IMR-90 (cell line): ENCODE measurements around the gene CMSS1. TPM values are rescaled to one million over a fixed set of nuclear protein-coding genes. Genes with fewer than 3 reads are reported as not detected.

Experiments
- ATAC-seq: fragments of 200-7000 bp; cut with Tn5 transposase; 2 replicates; pipeline ENCODE4 v1.9.1; 2020; ENCODE audit warnings: low read depth, mild to moderate bottlenecking, moderate library complexity
- BruUV-seq: library from RNA; stranded (reverse); fragments of 400-500 nt; replicated peaks from 2 replicates; lab custom pipeline; 2021; lab: Mats Ljungman, UMichigan
- CTCF ChIA-PET: fragments of 300-600 bp; formaldehyde crosslinking; extraction: SDS; loops from one replicate; lab custom pipeline; 2021; ENCODE audit warnings: antibody characterized with exemption; lab: Yijun Ruan, JAX
- POLR2A ChIA-PET: fragments of 300-600 bp; sonication (Branson Sonifier 250); formaldehyde crosslinking; loops from one replicate; lab custom pipeline; 2022; ENCODE audit warnings: antibody characterized with exemption; ENCODE audit not compliant: unreplicated experiment; lab: Charles Lee
- DNase-seq: peaks from one replicate; pipeline ENCODE4 v3.0.0; 2013
- H2AFZ ChIP-seq: replicated peaks from 2 replicates; pipeline ENCODE3; 2013; ENCODE audit warnings: low read length, mild to moderate bottlenecking; ENCODE audit not compliant: poor library complexity
- H2AK5ac ChIP-seq: 2 replicates; pipeline ENCODE4 v1.6.1; 2013; ENCODE audit warnings: low read depth, low read length, inconsistent platforms
- H2AK9ac ChIP-seq: replicated peaks from 2 replicates; pipeline ENCODE3; 2013; ENCODE audit warnings: mild to moderate bottlenecking, low read depth, low read length, moderate library complexity; ENCODE audit not compliant: poor library complexity
- H2BK120ac ChIP-seq: 2 replicates; pipeline ENCODE4 v1.6.1; 2013; ENCODE audit warnings: low read depth, low read length, inconsistent platforms
- H2BK15ac ChIP-seq: 3 replicates; pipeline ENCODE4 v1.6.1; 2013; ENCODE audit warnings: low read depth, low read length, inconsistent platforms
- H2BK20ac ChIP-seq: 2 replicates; pipeline ENCODE4 v1.6.1; 2013; ENCODE audit warnings: low read depth, mild to moderate bottlenecking, inconsistent platforms, low read length, moderate library complexity
- H2BK5ac ChIP-seq: 2 replicates; pipeline ENCODE4 v1.6.1; 2013; ENCODE audit warnings: mild to moderate bottlenecking, low read depth, low read length, inconsistent platforms; ENCODE audit not compliant: poor library complexity, severe bottlenecking
- H3K14ac ChIP-seq: replicated peaks from 2 replicates; pipeline ENCODE4 v1.6.1; 2013; ENCODE audit warnings: low read depth, low read length, inconsistent platforms
- H3K18ac ChIP-seq: 2 replicates; pipeline ENCODE4 v1.6.1; 2013; ENCODE audit warnings: low read depth, low read length, control low read depth
- H3K23ac ChIP-seq: 2 replicates; pipeline ENCODE4 v1.6.1; 2013; ENCODE audit warnings: low read depth, low read length, inconsistent platforms
- H3K27ac ChIP-seq: 2 replicates; pipeline ENCODE4 v1.5.1; 2013; ENCODE audit warnings: mild to moderate bottlenecking, control low read depth, low read length; ENCODE audit not compliant: insufficient read depth
- H3K27me3 ChIP-seq: 2 replicates; pipeline ENCODE4 v1.6.1; 2013; ENCODE audit warnings: low read length; ENCODE audit not compliant: control insufficient read depth, insufficient read depth
- H3K36me3 ChIP-seq: 2 replicates; pipeline ENCODE4 v1.6.1; 2013; ENCODE audit warnings: low read length, mixed read lengths; ENCODE audit not compliant: control insufficient read depth, insufficient read depth
- H3K4ac ChIP-seq: 2 replicates; pipeline ENCODE4 v1.6.1; 2013; ENCODE audit warnings: low read depth, low read length, inconsistent platforms
- H3K4me1 ChIP-seq: 2 replicates; pipeline ENCODE4 v1.6.1; 2013; ENCODE audit warnings: low read length, mixed read lengths; ENCODE audit not compliant: control insufficient read depth, insufficient read depth
- H3K4me2 ChIP-seq: 2 replicates; pipeline ENCODE4 v1.6.1; 2013; ENCODE audit warnings: low read depth, mild to moderate bottlenecking, control low read depth, low read length, moderate library complexity
- H3K4me3 ChIP-seq: 2 replicates; pipeline ENCODE4 v1.5.1; 2013; ENCODE audit warnings: low read depth, mild to moderate bottlenecking, control low read depth, low read length, moderate library complexity; ENCODE audit not compliant: insufficient read depth
- H3K56ac ChIP-seq: 2 replicates; pipeline ENCODE4 v1.6.1; 2013; ENCODE audit warnings: low read length, inconsistent platforms; ENCODE audit not compliant: insufficient read depth; ENCODE audit errors: extremely low read depth
- H3K79me1 ChIP-seq, 2 experiments: 2 replicates each; pipeline ENCODE4 v1.6.1; 2013; ENCODE audit warnings: low read length in 2 of 2, inconsistent platforms in 1 of 2, low read depth in 1 of 2
- H3K9ac ChIP-seq: 2 replicates; pipeline ENCODE4 v1.6.1; 2013; ENCODE audit warnings: low read depth, low read length, control low read depth
- H3K9me1 ChIP-seq: 2 replicates; pipeline ENCODE4 v1.6.1; 2013; ENCODE audit warnings: low read length, inconsistent platforms; ENCODE audit not compliant: insufficient read depth
- H3K9me3 ChIP-seq: 2 replicates; pipeline ENCODE4 v1.6.1; 2013; ENCODE audit warnings: low read length; ENCODE audit not compliant: control insufficient read depth, insufficient read depth
- H4K20me1 ChIP-seq: 2 replicates; pipeline ENCODE4 v1.6.1; 2013; ENCODE audit warnings: low read length, inconsistent platforms; ENCODE audit not compliant: insufficient read depth
- H4K5ac ChIP-seq: 2 replicates; pipeline ENCODE4 v1.6.1; 2013; ENCODE audit warnings: mild to moderate bottlenecking, low read depth, low read length, control low read depth
- H4K8ac ChIP-seq, 2 experiments: 2 replicates each; pipeline ENCODE4 v1.6.1; 2013; ENCODE audit warnings: low read depth in 2 of 2, low read length in 2 of 2, control low read depth in 1 of 2, inconsistent platforms in 1 of 2
- H4K91ac ChIP-seq: 2 replicates; pipeline ENCODE4 v1.6.1; 2013; ENCODE audit warnings: low read depth, low read length, inconsistent platforms; ENCODE audit not compliant: insufficient read depth
- BHLHE40 ChIP-seq: fragments of 150-350 bp; IDR thresholded peaks from 2 replicates; pipeline ENCODE4 v1.6.1; 2016; ENCODE audit warnings: mild to moderate bottlenecking, low read depth, low read length
- CEBPB ChIP-seq: IDR thresholded peaks from 2 replicates; pipeline ENCODE4 v1.6.1; 2012; ENCODE audit warnings: low read depth, low read length, improper control_type of control experiment
- CHD1 ChIP-seq: IDR thresholded peaks from 2 replicates; pipeline ENCODE4 v1.6.1; 2012; ENCODE audit warnings: low read depth, low read length, improper control_type of control experiment
- FOS ChIP-seq: fragments of 150-350 bp; IDR thresholded peaks from 2 replicates; pipeline ENCODE4 v1.6.1; 2016; ENCODE audit warnings: low read depth, low read length
- MAFK ChIP-seq: IDR thresholded peaks from 2 replicates; pipeline ENCODE4 v1.6.1; 2012; ENCODE audit warnings: low read depth, low read length, improper control_type of control experiment
- MAZ ChIP-seq: IDR thresholded peaks from 2 replicates; pipeline ENCODE4 v1.6.1; 2012; ENCODE audit warnings: low read depth, mild to moderate bottlenecking, low read length, improper control_type of control experiment, moderate library complexity, borderline replicate concordance
- NFE2L2 ChIP-seq: fragments of 150-350 bp; IDR thresholded peaks from 2 replicates; pipeline ENCODE4 v1.6.1; 2016; ENCODE audit warnings: low read depth, mild to moderate bottlenecking, low read length
- POLR2A ChIP-seq: IDR thresholded peaks from 2 replicates; pipeline ENCODE4 v1.6.1; 2012; ENCODE audit warnings: mild to moderate bottlenecking, low read depth, low read length
- RAD21 ChIP-seq: IDR thresholded peaks from 2 replicates; pipeline ENCODE4 v1.6.1; 2012; ENCODE audit warnings: low read length, improper control_type of control experiment
- RCOR1 ChIP-seq: IDR thresholded peaks from 2 replicates; pipeline ENCODE4 v1.6.1; 2012; ENCODE audit warnings: mild to moderate bottlenecking, low read length, improper control_type of control experiment; ENCODE audit not compliant: insufficient replicate concordance
- SMC3 ChIP-seq: fragments of 150-350 bp; IDR thresholded peaks from 2 replicates; pipeline ENCODE4 v1.6.1; 2016; ENCODE audit warnings: low read depth, mild to moderate bottlenecking, antibody characterized with exemption, low read length, moderate library complexity
- WGBS, 2 experiments: methylation state at CpG; one replicate each; pipeline versions ENCODE4 v1.1.5 to v1.1.7; 2013; ENCODE audit warnings: missing lambda C conversion rate in 2 of 2; ENCODE audit not compliant: insufficient read length in 1 of 2; ENCODE audit errors: extremely low coverage in 2 of 2; 5-methylcytosine and 5-hydroxymethylcytosine counted together
- dilution Hi-C: fragments of 300-500 bp; cut with HindIII; formaldehyde crosslinking; loops from one replicate; pipeline ENCODE4 v1.14.3; 2018; ENCODE audit warnings: low sequenced_read_pairs; ENCODE audit not compliant: unreplicated experiment
- in situ Hi-C: fragments of 300-500 bp; cut with MboI; formaldehyde crosslinking; loops from 3 replicates; pipeline ENCODE4 v1.14.3; 2019; ENCODE audit warnings: low sequenced_read_pairs, inconsistent platforms, mixed read lengths
- intact Hi-C: fragments of 100-400 bp; cut with micrococcal nuclease; formaldehyde crosslinking; loops from 2 replicates; pipeline ENCODE4 v1.10.0; 2022
- polyA plus RNA-seq, 3 experiments: library from polyadenylated mRNA; depleted of rRNA; stranded (reverse); fragments of >200 nt; gene quantifications; 2 replicates each; pipeline ENCODE4 v1.2.3, GENCODE V29; 2012; ENCODE audit warnings: low replicate concordance in 1 of 3
- total RNA-seq: library from RNA; depleted of rRNA; stranded (reverse); fragments of >200 nt; gene quantifications from 2 replicates; pipeline ENCODE4 v1.2.3, GENCODE V29; 2012
- TF ChIP-seq, protein P1 (sequence below): fragments of 150-350 bp; IDR thresholded peaks from 2 replicates; pipeline ENCODE4 v1.6.1; 2017; ENCODE audit warnings: mild to moderate bottlenecking, antibody characterized with exemption, low read length, low read depth

The CMSS1 gene
- total and polyA plus RNA-seq, 2 of the 4 experiments (the other 2 are of a cell fraction) = 12.5 to 13.6 TPM

DNA sequence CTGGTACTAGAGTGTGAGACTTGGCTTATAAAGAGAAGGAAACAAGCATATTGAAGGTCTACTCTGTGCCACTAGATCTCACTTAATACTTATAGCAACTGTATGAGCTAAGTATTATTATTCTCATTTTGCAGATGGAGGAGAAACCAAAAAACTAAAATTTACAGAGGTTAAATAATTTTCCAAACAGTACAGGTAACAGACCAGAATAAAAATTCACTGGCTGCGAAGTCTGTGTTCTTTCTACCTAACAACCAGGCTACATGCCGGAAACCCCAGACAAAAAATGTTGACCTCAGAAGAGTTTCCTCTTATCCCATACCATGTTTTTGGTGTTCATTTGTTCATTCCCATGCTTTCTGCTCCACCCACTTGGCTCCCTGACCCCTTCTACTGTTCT lies 46.6 kb downstream of the CMSS1 start:
- Histone ChIP-seq H3K4me3 (no peak overlapping the region), H3K9me3 (no peaks in the 10 kb centered on the region), H4K91ac (no peak overlapping the region), H3K23ac (no peak overlapping the region), H2BK5ac (peak overlapping the region; percentile 45), H2AK9ac (no peak overlapping the region), H2AFZ (no peak overlapping the region), H3K14ac (peak overlapping the region; percentile 47; the same call in 1 of the 2 replicates), H3K4me2 (no peak overlapping the region), H2BK120ac (no peak overlapping the region), H2BK20ac (no peak overlapping the region), H3K9ac (no peak overlapping the region), H2BK15ac (no peak overlapping the region; the same call in 2 of the 3 replicates), H4K5ac (no peak overlapping the region), H3K4me1 (peaks cover 30% of the 10 kb centered on the region), H3K27ac (peak overlapping the region; percentile 22; the same call in 1 of the 2 replicates), H3K36me3 (peaks cover 29% of the 10 kb centered on the region), H3K27me3 (no peaks in the 10 kb centered on the region), H3K79me1 (peaks cover 30 to 74% of the 10 kb centered on the region in 2 experiments), H4K8ac (no peak overlapping the region), H3K9me1 (peaks cover 28% of the 10 kb centered on the region), H3K56ac (no peak overlapping the region), H3K18ac (no peak overlapping the region), H3K4ac (peak overlapping the region; percentile 33; the same call in 1 of the 2 replicates), H4K20me1 (peaks cover 52% of the 10 kb centered on the region), H2AK5ac (peak overlapping the region; percentile 56; the same call in 1 of the 2 replicates)
- WGBS, 2 experiments = 100% methylated on average over 2 of the region's 2 CpGs; no CpG with 5 or more reads in 1 of the 2 experiments
- no TSS peak for BruUV-seq
- ChIA-PET POLR2A (no interaction called here), CTCF (no interaction called here)
- intact Hi-C loops = no loop called here
- in situ Hi-C loops = loop anchor here (25.0 kb wide), 1 partner anchor 198 kb away; no protein-coding TSS in a partner anchor
- ATAC-seq = no peak
- DNase-seq = no peak
- dilution Hi-C loops = no loop called here
- TF ChIP-seq MAZ (no peak), RAD21 (no peak), RCOR1 (no peak), NFE2L2 (no peak), BHLHE40 (no peak), POLR2A (no peak), CHD1 (no peak), SMC3 (no peak), FOS (no peak), CEBPB (no peak), MAFK (no peak)
- TF ChIP-seq, protein P1, sequence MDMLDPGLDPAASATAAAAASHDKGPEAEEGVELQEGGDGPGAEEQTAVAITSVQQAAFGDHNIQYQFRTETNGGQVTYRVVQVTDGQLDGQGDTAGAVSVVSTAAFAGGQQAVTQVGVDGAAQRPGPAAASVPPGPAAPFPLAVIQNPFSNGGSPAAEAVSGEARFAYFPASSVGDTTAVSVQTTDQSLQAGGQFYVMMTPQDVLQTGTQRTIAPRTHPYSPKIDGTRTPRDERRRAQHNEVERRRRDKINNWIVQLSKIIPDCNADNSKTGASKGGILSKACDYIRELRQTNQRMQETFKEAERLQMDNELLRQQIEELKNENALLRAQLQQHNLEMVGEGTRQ = no peak
